Measurements from ENCODE around the gene AMZ2.

The AMZ2 gene

GRCh38 chr17:68292689-68293040 lies 44.8 kb downstream of the AMZ2 start:
- no peak for DNase-seq

- DNase-seq: no peak
Observed at GRCh38 chr17:68293490-68294195, 45.8 kb downstream of the AMZ2 start.

- DNase-seq: no peak
Observed at GRCh38 chr17:68294196-68294555, 46.3 kb downstream of the AMZ2 start.

- DNase-seq: no peak
Observed at GRCh38 chr17:68294617-68295016, 46.8 kb downstream of the AMZ2 start.

- DNase-seq: no peak
Observed at GRCh38 chr17:68295086-68295485, 47.2 kb downstream of the AMZ2 start.

GRCh38 chr17:68296217-68297191 lies 48.7 kb downstream of the AMZ2 start:
- DNase-seq: no peak

GRCh38 chr17:68297195-68297594 lies 49.4 kb downstream of the AMZ2 start:
- no peak for DNase-seq

- no peak for DNase-seq
Observed at GRCh38 chr17:68298601-68299000, 50.8 kb downstream of the AMZ2 start.

- no peak for DNase-seq
Observed at GRCh38 chr17:68299817-68300216, 52.0 kb downstream of the AMZ2 start.

GRCh38 chr17:68301438-68301959 lies 53.7 kb downstream of the AMZ2 start:
- no peak for DNase-seq

- DNase-seq: no peak
Observed at GRCh38 chr17:68302066-68302564, 54.3 kb downstream of the AMZ2 start.

GRCh38 chr17:68302666-68303065 lies 54.8 kb downstream of the AMZ2 start:
- no peak for DNase-seq

GRCh38 chr17:68304706-68305105 lies 56.9 kb downstream of the AMZ2 start:
- no peak for DNase-seq

- DNase-seq: no peak
Observed at GRCh38 chr17:68305142-68305541, 57.3 kb downstream of the AMZ2 start.

Measured in fibroblast of skin of right biceps (primary cell).